ACC112 (cell line): Measurements from ENCODE around the gene MRPL24.

Experiments used
- H2AFZ ChIP-seq: fragments of 200-600 bp; sonication (generic); one replicate; pipeline ENCODE4 v1.6.0; 2017; ENCODE audit warnings: antibody characterized with exemption, low read length; ENCODE audit not compliant: unreplicated experiment
- H3K27ac ChIP-seq: fragments of 200-600 bp; sonication (generic); 2 replicates; pipeline ENCODE4 v1.5.1; 2014; ENCODE audit warnings: low read depth, mild to moderate bottlenecking, antibody characterized with exemption, low read length, moderate library complexity
- H3K27me3 ChIP-seq: fragments of 200-600 bp; sonication (generic); 2 replicates; pipeline ENCODE4 v1.6.1; 2014; ENCODE audit warnings: mild to moderate bottlenecking, antibody characterized with exemption, low read length, moderate library complexity, mixed read lengths; ENCODE audit not compliant: insufficient read depth
- H3K36me3 ChIP-seq: fragments of 200-600 bp; sonication (generic); 2 replicates; pipeline ENCODE4 v1.6.1; 2016; ENCODE audit warnings: mild to moderate bottlenecking, antibody characterized with exemption, low read length, moderate library complexity, mixed read lengths; ENCODE audit not compliant: insufficient read depth
- H3K4me1 ChIP-seq: fragments of 200-600 bp; sonication (generic); one replicate; pipeline ENCODE4 v1.6.1; 2016; ENCODE audit warnings: low read length, mixed read lengths; ENCODE audit not compliant: insufficient read depth, unreplicated experiment, control insufficient read depth
- H3K4me3 ChIP-seq: fragments of 200-600 bp; sonication (generic); 2 replicates; pipeline ENCODE4 v1.5.1; 2014; ENCODE audit warnings: mild to moderate bottlenecking, low read depth, low read length
- H3K79me2 ChIP-seq: fragments of 200-600 bp; sonication (generic); one replicate; pipeline ENCODE4 v1.6.0; 2016; ENCODE audit warnings: low read length; ENCODE audit not compliant: control insufficient read depth, unreplicated experiment, insufficient read depth

Gene MRPL24

DNA sequence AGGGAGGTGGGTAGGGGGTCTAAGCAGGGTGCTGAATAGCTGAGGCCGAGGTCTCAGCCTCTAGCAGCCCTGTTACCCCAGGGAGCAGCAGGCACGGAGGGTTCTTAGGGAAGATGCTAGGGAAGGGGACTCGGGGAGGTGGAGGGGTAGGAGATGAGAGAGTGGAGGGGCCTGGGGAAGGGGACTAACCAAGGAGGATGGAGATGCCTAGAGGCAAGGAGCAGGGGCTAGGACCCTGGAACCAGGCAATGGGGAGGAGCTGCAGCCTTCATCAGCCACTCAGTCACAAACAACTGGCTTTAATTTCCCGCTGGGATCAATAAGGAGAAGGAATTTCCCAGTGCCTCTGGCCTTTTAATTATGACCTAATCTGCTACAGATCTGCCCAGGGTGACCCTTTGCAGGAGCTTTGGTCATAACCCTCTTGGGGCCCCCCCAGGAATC is 32.6 kb downstream of the MRPL24 start:
- Histone ChIP-seq H3K36me3 (no peaks in the 10 kb centered on the region), H3K27me3 (no peaks in the 10 kb centered on the region), H3K27ac (no peak overlapping the region), H2AFZ (no peak overlapping the region), H3K4me1 (peaks cover 68% of the 10 kb centered on the region), H3K4me3 (no peak overlapping the region), H3K79me2 (no peaks in the 10 kb centered on the region)

GRCh38 chr1:156707417-156708217 is 33.3 kb downstream of the MRPL24 start:
- Histone ChIP-seq H3K27ac (no peak overlapping the region), H3K4me1 (peaks cover 63% of the 10 kb centered on the region), H3K4me3 (no peak overlapping the region)

GRCh38 chr1:156706657-156707416 is 34.1 kb downstream of the MRPL24 start:
- Histone ChIP-seq H3K27me3 (no peaks in the 10 kb centered on the region), H3K4me1 (peaks cover 61% of the 10 kb centered on the region), H2AFZ (peak overlapping the region; percentile 27), H3K79me2 (no peaks in the 10 kb centered on the region), H3K36me3 (no peaks in the 10 kb centered on the region), H3K27ac (no peak overlapping the region), H3K4me3 (peak overlapping the region; percentile 71)

More at GRCh38 chr1:156707417-156708217, 33.3 kb downstream of the MRPL24 start:
- Histone ChIP-seq H3K36me3 (no peaks in the 10 kb centered on the region), H3K27me3 (no peaks in the 10 kb centered on the region), H3K79me2 (no peaks in the 10 kb centered on the region), H2AFZ (no peak overlapping the region)

GRCh38 chr1:156705918-156706656 is 34.8 kb downstream of the MRPL24 start:
- Histone ChIP-seq H3K36me3 (no peaks in the 10 kb centered on the region), H3K4me1 (peaks cover 56% of the 10 kb centered on the region), H2AFZ (peak overlapping the region; percentile 27), H3K4me3 (peak overlapping the region; percentile 71), H3K79me2 (no peaks in the 10 kb centered on the region), H3K27ac (no peak overlapping the region), H3K27me3 (no peaks in the 10 kb centered on the region)

- peak within 1 kb of the TSS; percentile 71 for H3K4me3 ChIP-seq
- H3K79me2 ChIP-seq: no peaks in the 10 kb centered on the region
- H3K27ac ChIP-seq: no peak within 1 kb of the TSS
- peak within 1 kb of the TSS; percentile 27 for H2AFZ ChIP-seq
- peaks cover 49% of the 10 kb centered on the region for H3K4me1 ChIP-seq
- H3K36me3 ChIP-seq: no peaks in the 10 kb centered on the region
- no peaks in the 10 kb centered on the region for H3K27me3 ChIP-seq
Measured at GRCh38 chr1:156705321-156705917, 35.5 kb downstream of the MRPL24 start, which contains the start of gene CRABP2. CRABP2 (minus strand) TSS chr1:156705583; CDS start chr1:156705446, 137 bp downstream.

GRCh38 chr1:156704930-156705320 is 36.0 kb downstream of the MRPL24 start:
- Histone ChIP-seq H3K79me2 (no peaks in the 10 kb centered on the region), H3K4me1 (peaks cover 44% of the 10 kb centered on the region), H2AFZ (peak overlapping the region; percentile 18), H3K27ac (no peak overlapping the region), H3K4me3 (peak overlapping the region; percentile 71), H3K36me3 (no peaks in the 10 kb centered on the region), H3K27me3 (no peaks in the 10 kb centered on the region)

DNA sequence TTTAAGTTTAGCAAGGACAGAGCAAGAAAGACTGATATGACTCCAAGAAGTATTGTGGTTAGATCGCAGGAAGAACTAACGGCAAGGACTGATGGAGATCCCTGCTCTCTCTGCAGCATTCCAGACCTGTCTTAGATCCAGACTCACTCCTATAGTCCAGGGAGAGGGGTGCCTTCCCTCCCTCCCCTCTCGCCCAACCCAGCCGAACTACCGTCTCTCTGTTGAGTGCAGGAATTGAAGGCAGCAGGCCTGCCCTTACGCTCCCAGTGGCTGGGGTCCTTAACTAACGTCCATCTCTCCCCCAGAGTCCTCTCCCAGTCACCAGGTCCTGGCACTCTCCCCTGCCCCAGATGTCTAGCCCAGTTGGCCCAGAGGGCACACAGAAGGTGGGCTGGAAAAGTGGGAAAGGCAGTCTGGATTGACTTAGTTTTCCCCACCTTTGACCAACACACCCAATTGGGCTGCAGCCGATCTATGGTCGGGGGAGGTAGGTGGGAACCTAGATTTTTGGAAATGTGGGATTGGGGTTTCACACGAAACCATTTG is 36.6 kb downstream of the MRPL24 start:
- peak overlapping the region; percentile 71 for H3K4me3 ChIP-seq
- no peak overlapping the region for H3K27ac ChIP-seq
- H3K36me3 ChIP-seq: no peaks in the 10 kb centered on the region
- no peaks in the 10 kb centered on the region for H3K27me3 ChIP-seq
- peaks cover 37% of the 10 kb centered on the region for H3K4me1 ChIP-seq
- H3K79me2 ChIP-seq: no peaks in the 10 kb centered on the region
- H2AFZ ChIP-seq: no peak overlapping the region

DNA sequence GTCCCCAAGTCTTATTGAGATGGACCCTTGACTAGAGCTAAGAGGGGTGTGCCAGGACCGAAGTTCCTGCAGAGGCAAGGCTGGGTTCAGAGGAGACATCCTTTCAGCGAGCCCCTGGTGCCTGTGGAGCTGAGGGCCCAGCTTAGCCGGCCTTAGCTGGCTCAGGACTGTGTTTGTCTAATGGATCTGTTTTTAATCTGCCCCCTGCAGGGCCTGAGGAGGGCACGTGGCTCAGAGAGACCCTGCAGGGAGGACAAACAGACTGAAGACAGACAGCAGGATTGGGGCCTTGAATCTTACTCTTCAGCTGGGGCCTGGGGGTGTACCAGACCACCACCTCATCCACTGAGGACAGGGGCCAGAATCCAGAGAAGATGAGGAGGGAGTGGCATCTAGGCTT is 37.1 kb downstream of the MRPL24 start:
- Histone ChIP-seq H3K27me3 (no peaks in the 10 kb centered on the region), H2AFZ (no peak overlapping the region), H3K79me2 (no peaks in the 10 kb centered on the region), H3K4me3 (peak overlapping the region; percentile 0; the same call in 1 of the 2 replicates), H3K27ac (no peak overlapping the region), H3K4me1 (peaks cover 33% of the 10 kb centered on the region), H3K36me3 (no peaks in the 10 kb centered on the region)

GRCh38 chr1:156703336-156703735 is 37.6 kb downstream of the MRPL24 start:
- Histone ChIP-seq H3K36me3 (no peaks in the 10 kb centered on the region), H3K4me3 (peak overlapping the region; percentile 0; the same call in 1 of the 2 replicates), H2AFZ (no peak overlapping the region), H3K79me2 (no peaks in the 10 kb centered on the region), H3K4me1 (peaks cover 29% of the 10 kb centered on the region), H3K27ac (no peak overlapping the region), H3K27me3 (no peaks in the 10 kb centered on the region)
